Activated CD4-positive, CD25-positive, alpha-beta regulatory T cell treated with anti-CD3 and anti-CD28 coated beads, Interleukin-2, amount 50 U/mL, for 24 hours (primary cell): ENCODE data around the gene ITGB2.

Experiments used
- ATAC-seq, 2 donors: fragments of 150-1000 bp; cut with Tn5 transposase; one replicate each; pipeline ENCODE4 v1.10.0; 2021; ENCODE audit warnings: mild to moderate bottlenecking in 1 of 2, moderate library complexity in 1 of 2

ITGB2 gene

GRCh38 chr21:44894687-44895302, 25.9 kb downstream of the ITGB2 start:
- ATAC-seq: no peak

GRCh38 chr21:44893948-44894656, 26.6 kb downstream of the ITGB2 start:
- no peak for ATAC-seq

DNA sequence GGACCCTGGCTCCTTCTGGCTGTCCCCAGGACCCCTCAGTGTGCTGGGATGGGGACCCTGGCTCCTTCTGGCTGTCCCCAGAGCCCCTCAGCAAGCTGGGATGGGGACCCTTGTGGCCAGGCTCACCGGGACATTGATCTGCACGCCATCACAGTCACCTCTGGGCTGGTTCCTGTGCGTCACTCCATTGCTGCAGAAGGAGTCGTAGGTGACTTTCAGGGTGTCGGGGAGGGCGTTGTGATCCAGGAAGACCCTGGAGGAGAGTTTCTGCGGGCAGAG, 27.5 kb downstream of the ITGB2 start:
- no peak for ATAC-seq

GRCh38 chr21:44892536-44893277, 28.0 kb downstream of the ITGB2 start:
- ATAC-seq: peak; percentile 81 to 89

DNA sequence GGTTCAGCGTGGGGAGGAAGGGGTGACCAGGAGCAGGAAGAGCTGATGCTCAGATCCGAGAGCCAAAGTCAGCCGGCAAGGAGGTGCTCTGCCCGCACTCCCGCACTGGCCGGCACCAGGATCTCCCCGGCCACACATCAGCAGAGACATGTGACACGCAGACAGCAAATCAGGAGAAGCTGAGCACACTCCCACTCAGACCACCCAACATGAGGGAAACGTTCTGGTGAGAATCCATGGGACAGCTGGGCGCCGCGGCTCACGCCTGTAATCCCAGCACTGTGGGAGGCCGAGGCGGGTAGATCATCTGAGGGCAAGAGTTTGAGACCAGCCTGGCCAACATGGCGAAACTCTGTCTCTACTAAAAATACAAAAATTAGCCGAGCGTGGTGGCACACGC, 28.6 kb downstream of the ITGB2 start:
- no peak for ATAC-seq

- ATAC-seq: no peak
These were observed 29.1 kb downstream of the ITGB2 start for GRCh38 chr21:44891631-44892031.

DNA sequence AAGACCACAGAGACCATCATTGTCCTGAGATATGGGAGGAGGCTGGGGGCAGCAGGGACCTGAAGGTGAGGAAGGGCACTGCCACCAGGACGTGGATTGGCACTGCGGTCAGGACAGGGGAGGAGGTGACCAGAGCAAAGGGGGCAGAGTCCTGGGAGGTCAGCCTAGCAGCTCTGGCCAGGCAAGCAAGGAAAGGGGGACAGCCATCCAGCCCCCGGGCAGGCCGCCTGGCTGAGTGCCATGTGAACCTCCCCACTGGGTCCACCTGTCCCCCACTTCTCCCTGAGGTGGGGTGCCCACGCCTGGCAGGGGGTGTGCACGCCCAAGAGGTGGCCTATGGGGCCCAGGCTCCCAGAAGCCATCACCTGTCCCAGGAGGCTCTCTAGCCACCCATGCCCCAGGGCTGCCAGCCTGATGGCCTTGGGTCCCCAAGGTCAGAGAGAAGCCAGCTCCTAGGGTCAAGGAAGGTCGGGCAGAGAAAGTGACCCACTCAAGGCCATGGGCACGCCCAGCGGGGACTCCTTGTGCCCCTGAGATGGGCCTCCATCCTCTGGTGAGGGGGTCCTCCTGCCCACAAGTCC, 29.6 kb downstream of the ITGB2 start:
- ATAC-seq: no peak

- ATAC-seq: no peak
These were observed 30.3 kb downstream of the ITGB2 start for GRCh38 chr21:44890338-44890931.

GRCh38 chr21:44889625-44890337, 30.9 kb downstream of the ITGB2 start:
- no peak for ATAC-seq

- ATAC-seq: no peak
These were observed 31.8 kb downstream of the ITGB2 start for GRCh38 chr21:44888581-44889550.

GRCh38 chr21:44887807-44888580, 32.7 kb downstream of the ITGB2 start:
- ATAC-seq: no peak

GRCh38 chr21:44887126-44887806, 33.4 kb downstream of the ITGB2 start:
- no peak for ATAC-seq

DNA sequence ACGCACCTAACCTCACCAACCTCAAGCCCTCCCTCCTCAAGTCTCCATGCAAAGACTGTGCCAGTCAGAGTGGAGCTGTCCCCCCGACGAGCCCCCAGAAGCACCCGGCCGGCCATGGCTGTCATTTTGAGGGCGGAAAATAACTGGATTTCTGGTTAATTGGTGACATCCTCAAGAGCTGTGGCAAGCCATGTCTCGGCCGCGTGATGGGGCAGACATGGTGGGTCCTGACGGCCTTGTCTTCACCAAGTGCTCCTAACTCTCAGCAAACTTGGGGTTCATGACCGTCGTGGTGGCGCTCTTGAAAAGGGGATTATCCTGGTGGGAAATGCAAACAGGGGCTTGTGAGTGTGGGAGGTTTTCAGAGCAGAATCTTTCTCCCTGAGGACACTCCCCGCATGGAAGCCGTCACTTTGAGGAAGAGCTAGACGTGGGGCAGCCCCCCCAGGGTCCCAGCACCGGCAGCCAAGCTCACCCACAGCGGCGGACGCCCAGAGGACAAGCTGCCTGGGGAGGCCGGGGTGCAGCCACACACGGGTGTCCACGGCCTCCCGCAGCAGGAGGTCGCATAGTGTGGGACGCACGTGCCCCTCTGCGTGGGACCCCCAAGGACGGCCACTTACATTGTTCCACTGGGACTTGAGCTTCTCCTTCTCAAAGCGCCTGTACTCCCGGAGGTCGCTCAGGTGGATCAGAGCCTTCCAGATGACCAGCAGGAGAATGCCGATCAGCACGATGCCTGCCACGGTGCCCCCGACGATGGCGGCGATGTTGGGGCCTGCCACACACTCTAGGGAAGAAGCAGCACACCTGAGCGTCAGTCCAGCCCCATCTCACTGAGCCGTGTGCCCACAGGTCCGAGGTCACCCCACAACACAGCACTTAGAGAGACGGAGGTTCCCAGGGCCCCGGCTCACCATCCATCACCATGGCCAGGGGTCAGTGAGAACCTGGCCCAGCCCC, 34.3 kb downstream of the ITGB2 start:
- no peak for ATAC-seq

DNA sequence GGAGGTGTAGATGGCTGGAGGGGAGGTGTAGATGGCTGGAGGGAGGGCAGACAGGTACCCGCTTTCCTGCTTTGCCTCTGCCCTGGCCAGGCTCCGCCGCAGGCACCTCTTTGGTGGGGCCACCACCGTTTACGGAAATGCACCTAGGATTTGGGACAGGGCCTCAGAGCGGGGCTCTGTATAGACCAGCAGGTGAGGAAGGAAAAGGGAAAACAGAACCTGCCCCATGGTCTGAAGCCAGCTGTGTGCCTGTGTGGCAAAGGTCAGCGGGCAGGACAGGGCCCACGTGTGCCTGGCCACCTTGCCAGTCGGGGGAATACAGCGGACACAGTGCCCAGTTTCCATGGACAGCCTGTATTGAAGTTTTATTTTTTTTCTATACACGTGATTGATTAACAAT, 35.1 kb downstream of the ITGB2 start:
- no peak for ATAC-seq

DNA sequence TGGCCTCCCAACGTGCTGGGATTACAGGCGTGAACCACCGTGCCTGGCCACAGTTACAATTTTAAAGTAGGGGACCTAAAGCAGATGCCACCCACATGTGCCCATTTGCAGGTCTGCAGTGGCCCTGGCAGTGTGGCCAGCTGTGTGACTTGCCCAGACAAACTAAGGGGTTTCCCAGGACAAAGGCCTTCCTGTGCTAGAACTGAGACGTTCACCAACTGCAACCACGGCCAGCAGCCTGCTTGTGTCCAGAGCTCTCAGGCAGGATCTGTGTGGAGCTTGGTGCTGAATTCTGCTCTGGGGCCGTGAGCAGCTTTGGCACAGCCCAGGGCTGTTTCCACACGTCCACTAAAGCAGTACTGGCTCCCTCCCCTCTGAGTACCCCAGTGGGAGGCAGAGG, 36.6 kb downstream of the ITGB2 start:
- no peak for ATAC-seq

DNA sequence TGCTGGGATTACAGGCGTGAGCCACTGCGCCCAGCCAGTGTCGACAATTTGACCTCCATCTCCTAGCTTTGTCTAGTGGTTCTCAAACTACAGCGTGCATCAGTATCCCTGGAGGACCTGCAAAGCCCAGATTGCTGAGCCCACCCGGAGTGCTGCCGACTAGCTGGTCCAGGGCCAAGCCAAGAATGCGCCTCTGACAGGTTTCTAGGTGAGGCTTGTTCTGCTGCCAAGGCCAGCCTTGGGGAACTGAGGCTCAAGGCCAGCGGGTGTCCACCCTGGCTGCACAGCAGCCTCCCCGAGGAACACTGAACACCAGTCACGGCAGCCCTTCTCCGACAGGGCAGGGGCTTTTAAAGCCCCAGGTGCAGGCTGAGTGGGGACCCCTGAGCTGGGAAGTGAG, 37.4 kb downstream of the ITGB2 start:
- no peak for ATAC-seq

- ATAC-seq: peak; percentile 48 to 57
These were observed 39.4 kb downstream of the ITGB2 start for GRCh38 chr21:44881198-44881872.
